GM18502 (cell line): Measurements from ENCODE around the gene NCK2.
"Not testable (repeated sequence)": the region's sequence is repeated elsewhere in the genome, so short reads cannot be mapped to it uniquely, and the experiment has no call there.

Source experiments
- ATAC-seq: cut with Tn5 transposase; IDR thresholded peaks from one replicate; pipeline ENCODE4 v1.9.1; 2021; ENCODE audit warnings: mild to moderate bottlenecking; ENCODE audit not compliant: unreplicated experiment, poor library complexity

The NCK2 gene

DNA sequence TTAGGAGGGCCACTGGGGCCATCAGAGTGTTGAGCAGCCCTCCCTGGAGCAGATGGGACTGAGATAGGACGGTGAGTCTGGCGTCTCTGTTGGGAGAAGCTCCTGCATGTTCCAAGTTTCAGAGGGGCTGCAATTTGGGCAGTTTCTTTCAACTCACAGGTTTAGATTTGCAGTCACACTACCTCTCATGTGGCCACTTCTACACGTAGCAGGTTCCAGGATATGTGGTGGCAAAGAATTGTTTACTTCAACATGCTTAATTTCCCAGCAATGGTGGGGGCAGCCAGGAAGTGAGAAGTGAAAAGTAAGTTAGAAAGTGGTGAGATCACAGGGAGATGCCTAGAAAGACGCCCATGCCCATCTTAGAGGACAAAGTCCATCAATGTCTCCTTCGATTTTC is 9.3 kb downstream of the NCK2 start:
- peak; percentile 33 for ATAC-seq

DNA sequence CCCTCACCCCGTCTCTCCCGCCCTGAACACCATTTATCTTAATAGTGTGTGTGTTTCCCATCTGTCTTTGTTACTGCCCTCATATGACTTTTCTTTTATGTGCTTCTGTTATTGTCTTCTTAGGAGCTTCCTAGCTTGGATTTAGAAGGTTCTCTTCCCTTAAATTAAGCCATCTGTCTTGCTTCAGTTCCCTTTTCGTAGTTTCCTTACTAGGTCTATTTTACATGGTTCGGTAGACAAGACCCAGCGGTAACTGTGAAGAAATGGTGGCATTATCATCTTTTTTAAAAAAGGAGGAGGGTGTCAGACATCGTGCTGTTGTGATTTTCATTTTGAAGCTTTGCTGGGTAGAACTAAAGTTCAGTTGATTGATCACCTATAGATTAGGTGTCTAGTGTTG is 10.3 kb downstream of the NCK2 start:
- no peak for ATAC-seq

DNA sequence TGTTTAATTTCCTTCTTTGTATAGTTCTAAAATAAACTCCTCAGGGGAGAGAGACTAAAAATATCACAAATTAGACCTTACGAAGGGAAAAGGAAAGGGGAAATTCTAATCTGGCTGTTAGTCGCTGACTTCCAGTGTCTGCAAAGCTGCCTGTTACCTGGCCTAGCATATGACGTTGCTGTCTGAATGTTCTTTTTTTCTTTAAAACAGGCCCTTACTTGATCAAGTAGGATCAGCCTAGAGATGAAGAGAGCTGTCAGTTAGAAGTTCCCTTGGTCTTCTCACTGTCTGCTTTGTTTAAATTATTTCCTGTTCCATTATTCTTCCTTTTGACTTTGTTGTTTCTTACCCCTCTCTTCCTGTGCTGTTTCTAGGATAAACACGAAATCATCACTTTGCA is 11.2 kb downstream of the NCK2 start:
- ATAC-seq = no peak

- ATAC-seq = no peak
Measured at GRCh38 chr2:105756435-105756834, 11.7 kb downstream of the NCK2 start.

DNA sequence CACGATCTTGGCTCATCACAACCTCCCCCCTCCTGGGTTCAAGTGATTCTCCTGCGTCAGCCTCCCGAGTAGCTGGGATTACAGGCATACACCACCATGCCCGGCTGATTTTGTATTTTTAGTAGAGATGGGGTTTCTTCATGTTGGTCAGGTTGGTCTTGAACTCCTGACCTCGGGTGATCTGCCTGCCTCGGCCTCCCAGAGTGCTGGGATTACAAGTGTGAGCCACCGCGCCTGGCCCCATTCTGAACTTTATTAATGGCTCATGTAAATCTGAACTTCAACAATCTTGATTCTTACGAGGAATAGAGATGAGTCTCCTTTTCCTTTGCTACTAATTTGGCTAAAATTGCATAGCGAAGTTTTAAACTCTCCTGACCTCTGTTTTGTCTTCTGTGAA is 12.2 kb downstream of the NCK2 start:
- ATAC-seq = not testable (repeated sequence)

- ATAC-seq = peak; percentile 45
Measured at GRCh38 chr2:105757433-105757832, 12.7 kb downstream of the NCK2 start.

DNA sequence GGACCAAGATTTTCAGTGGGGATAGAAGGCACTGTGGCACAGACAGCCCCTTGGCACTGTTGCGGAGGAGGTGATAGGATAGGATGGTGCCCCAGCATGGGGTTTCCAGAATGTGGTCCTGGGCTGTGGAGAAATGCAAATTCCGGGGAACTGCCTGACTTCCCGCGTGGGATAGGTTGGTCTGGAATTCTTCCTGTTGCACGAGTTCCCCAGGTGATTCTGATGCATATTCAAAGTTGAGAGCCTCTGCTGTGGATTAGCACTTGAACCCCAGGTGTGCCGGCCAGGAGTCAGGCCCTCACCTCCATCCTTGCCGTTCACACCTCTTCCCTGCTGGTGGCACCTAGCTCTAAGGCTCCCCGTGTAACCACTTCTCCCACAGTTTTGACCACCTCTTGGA is 15.5 kb downstream of the NCK2 start:
- no peak for ATAC-seq

- no peak for ATAC-seq
Measured at GRCh38 chr2:105760639-105761337, 16.1 kb downstream of the NCK2 start.

GRCh38 chr2:105761931-105762515 is 17.3 kb downstream of the NCK2 start:
- no peak for ATAC-seq

DNA sequence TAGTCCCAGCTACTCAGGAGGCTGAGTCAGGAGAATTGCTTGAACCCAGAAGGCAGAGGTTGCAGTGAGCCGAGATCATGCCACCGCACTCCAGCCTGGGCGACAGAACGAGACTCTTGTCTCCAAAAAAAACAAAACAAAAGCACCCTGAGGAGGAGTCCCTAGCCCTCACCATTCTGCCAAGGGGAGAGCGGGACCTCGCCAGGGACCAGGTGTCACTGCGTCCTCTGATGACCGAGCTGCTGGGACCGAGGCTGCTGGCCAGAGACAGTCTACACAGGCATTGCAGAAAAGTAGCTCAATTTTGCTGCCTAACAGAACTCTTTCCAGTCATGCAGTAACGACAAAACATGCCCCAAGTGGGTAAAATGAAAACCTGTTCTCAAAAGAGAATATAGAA is 18.4 kb downstream of the NCK2 start:
- no peak for ATAC-seq

DNA sequence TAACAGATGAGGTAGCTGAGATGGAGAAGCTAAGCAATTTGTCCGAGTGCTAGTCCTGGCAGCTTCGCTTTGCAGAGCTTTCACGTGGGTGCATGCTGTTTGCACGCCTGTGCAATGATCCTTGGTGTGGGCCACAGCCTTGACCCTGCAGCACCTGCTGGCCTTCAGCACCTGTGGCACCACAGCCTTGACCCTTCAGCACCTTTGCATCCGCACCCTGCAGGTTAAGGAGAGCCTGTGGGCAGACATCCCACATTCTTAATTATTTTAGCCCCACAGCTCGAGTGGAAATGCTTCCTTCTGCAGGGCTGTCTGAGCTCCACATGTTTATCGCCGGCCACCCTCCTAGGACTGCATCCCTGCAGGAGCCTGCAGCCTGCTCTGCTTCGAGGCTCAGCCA is 19.3 kb downstream of the NCK2 start:
- ATAC-seq = no peak

DNA sequence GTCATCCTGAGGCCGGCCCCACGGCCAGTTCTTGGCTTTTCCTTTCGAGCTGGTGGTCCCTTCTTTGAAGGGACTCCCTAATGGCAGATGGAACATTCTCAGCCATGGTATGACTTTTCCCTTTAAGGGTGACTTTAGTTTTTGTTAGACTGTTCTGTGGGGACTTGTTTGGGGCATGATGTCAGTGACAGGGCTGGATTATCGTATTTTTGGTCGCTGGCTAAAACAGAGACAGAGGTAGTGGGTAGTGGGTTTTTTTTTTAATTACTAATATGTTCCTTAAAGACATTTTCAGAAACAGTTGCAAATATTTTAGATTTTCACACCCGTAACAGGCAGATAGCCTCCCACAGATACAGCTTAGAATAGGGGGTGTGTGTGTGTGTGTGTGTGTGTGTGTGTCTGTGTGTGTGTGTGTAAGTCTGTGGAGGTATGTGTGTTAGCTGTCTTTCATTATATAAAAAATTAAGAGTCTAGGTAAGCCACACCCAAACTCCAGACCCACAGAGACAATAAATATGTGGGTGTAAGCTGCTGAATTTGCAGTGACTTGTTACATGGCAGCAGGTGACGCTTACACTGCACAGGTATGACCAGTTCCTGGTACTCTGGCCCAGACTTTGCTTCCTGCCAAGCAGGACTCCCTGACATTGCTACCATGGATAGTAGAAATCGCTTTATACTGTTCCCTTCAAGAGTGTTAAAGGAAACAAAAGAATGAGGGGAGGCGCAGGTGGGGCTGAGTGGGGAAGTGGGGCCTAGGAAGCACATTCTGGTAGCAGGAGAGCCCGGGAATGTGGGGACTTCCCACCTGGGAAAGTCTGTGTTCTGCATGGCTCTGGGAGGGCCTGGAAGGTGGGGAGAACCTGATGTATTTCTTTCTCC is 20.9 kb downstream of the NCK2 start:
- ATAC-seq = no peak

GRCh38 chr2:105766300-105766866 is 21.7 kb downstream of the NCK2 start:
- no peak for ATAC-seq

- no peak for ATAC-seq
Measured at GRCh38 chr2:105768176-105768575, 23.5 kb downstream of the NCK2 start.

- ATAC-seq = peak; percentile 49
Measured at GRCh38 chr2:105768961-105769452, 24.3 kb downstream of the NCK2 start.

DNA sequence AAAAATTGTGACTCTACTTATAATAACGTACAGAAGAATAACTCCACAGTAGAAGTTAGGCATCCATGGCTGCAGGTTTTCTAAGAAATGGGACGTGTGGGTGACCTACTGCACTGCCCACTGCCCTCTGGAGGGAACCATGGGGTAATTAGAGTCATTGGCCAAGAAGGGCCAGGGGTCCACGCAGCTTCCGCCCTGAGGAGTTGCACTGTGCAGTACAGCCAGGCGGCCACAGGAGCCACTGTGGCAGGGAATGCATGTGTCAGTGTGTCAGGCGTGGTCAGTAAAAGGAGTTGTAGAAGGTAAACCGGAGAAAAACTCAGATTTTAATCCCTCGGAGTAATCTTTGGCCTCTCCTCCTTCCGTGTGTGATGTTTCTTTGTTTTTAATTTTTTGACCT is 24.8 kb downstream of the NCK2 start:
- peak; percentile 24 for ATAC-seq

DNA sequence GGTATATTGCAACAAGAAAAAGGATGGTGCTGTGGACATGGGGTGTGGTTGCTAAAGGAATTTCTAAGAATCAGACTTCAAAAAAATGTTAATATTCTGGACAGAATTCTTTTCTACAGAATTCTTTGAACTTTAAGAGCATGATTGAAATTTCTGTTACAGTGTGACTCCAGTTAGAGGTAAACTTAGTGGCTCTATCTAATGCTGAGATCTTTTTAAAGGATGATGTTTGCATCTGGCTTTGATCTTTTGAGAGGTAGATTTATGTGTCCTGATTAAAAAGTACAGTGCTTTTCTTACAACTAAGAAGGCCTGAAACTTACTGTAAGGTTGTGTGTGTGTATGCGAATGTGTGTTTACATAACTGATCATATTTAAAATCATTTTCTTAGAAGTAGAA is 25.4 kb downstream of the NCK2 start:
- ATAC-seq = no peak

- ATAC-seq = not testable (repeated sequence)
Measured at GRCh38 chr2:105771291-105771690, 26.6 kb downstream of the NCK2 start.

- ATAC-seq = no peak
Measured at GRCh38 chr2:105771836-105772235, 27.1 kb downstream of the NCK2 start.

- ATAC-seq = no peak
Measured at GRCh38 chr2:105772362-105772761, 27.6 kb downstream of the NCK2 start.

- ATAC-seq = no peak
Measured at GRCh38 chr2:105773568-105773967, 28.9 kb downstream of the NCK2 start.
